Neural crest cell (in vitro differentiated cells): ENCODE data around the gene SLC44A5. TPM values are rescaled to one million over a fixed set of nuclear protein-coding genes. Genes with fewer than 3 reads are reported as not detected.

ENCODE experiments used
- DNase-seq: peaks from one replicate; pipeline ENCODE4 v3.0.0; 2021; ENCODE audit warnings: low read depth, mixed read lengths, low spot score
- H3K27ac Mint-ChIP-seq: one replicate; pipeline ENCODE4 v1.8.0; 2021; ENCODE audit warnings: mild to moderate bottlenecking, mixed read lengths; ENCODE audit not compliant: unreplicated experiment
- H3K27me3 Mint-ChIP-seq: 2 replicates; pipeline ENCODE4 v1.8.0; 2021; ENCODE audit warnings: low read depth, mild to moderate bottlenecking, mixed read lengths
- H3K36me3 Mint-ChIP-seq: 2 replicates; pipeline ENCODE4 v1.8.0; 2021; ENCODE audit warnings: low read depth, mild to moderate bottlenecking, mixed read lengths
- H3K4me1 Mint-ChIP-seq: 2 replicates; pipeline ENCODE4 v1.8.0; 2021; ENCODE audit warnings: mixed read lengths
- H3K4me3 Mint-ChIP-seq: one replicate; pipeline ENCODE4 v1.8.0; 2021; ENCODE audit warnings: mild to moderate bottlenecking, mixed read lengths
- H3K9me3 Mint-ChIP-seq: 2 replicates; pipeline ENCODE4 v1.8.0; 2021; ENCODE audit warnings: mixed read lengths
- total RNA-seq: library from RNA; stranded (reverse); gene quantifications from 2 replicates; pipeline ENCODE4 v1.2.1, GENCODE V29; 2021
- TF ChIP-seq, protein P1 (sequence below): fragments of 200-600 bp; sonication (generic); conservative IDR thresholded peaks from 2 replicates; pipeline ENCODE4 v1.5.0; 2021; ENCODE audit warnings: antibody characterized with exemption, mild to moderate bottlenecking

The SLC44A5 gene
- total RNA-seq, 1 donor from 2014 or later = 9.7 TPM

- H3K4me3 Mint-ChIP-seq = no peak overlapping the region
- peaks cover 27% of the 10 kb centered on the region for H3K4me1 Mint-ChIP-seq
- no peaks in the 10 kb centered on the region for H3K9me3 Mint-ChIP-seq
- TF ChIP-seq, protein P1, sequence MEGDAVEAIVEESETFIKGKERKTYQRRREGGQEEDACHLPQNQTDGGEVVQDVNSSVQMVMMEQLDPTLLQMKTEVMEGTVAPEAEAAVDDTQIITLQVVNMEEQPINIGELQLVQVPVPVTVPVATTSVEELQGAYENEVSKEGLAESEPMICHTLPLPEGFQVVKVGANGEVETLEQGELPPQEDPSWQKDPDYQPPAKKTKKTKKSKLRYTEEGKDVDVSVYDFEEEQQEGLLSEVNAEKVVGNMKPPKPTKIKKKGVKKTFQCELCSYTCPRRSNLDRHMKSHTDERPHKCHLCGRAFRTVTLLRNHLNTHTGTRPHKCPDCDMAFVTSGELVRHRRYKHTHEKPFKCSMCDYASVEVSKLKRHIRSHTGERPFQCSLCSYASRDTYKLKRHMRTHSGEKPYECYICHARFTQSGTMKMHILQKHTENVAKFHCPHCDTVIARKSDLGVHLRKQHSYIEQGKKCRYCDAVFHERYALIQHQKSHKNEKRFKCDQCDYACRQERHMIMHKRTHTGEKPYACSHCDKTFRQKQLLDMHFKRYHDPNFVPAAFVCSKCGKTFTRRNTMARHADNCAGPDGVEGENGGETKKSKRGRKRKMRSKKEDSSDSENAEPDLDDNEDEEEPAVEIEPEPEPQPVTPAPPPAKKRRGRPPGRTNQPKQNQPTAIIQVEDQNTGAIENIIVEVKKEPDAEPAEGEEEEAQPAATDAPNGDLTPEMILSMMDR = no peak
- no peak for DNase-seq
- H3K27ac Mint-ChIP-seq = no peak overlapping the region
- H3K27me3 Mint-ChIP-seq = no peaks in the 10 kb centered on the region
- peaks cover 1% of the 10 kb centered on the region for H3K36me3 Mint-ChIP-seq
Measured at GRCh38 chr1:75338616-75339483, 272.1 kb downstream of the SLC44A5 start.

DNA sequence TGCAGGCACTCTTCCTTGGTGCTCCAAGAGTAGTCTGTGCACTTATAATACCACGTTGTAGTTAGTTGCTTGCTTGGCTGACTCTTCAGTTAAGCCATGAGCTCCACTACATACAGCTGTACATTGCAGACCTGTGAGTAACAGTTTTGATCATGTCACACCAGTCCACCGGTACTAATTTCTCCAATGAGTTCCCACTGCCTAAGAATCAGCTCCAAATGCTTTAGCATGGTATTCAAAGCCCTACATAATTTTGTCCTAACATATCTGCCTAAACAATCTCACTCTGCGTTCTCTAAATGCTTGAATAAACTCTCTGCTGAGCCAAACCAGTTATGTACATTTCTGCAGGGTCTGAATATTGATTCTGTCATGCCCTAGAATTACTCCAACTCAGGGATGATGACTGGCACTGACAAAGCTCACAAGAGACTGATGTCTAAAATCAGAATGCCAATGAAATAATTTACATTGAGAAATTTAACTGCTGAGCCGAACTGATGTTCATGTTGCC is 276.0 kb downstream of the SLC44A5 start:
- Mint-ChIP-seq H3K36me3 (peaks cover 2% of the 10 kb centered on the region), H3K9me3 (no peaks in the 10 kb centered on the region), H3K27ac (no peak overlapping the region), H3K4me3 (no peak overlapping the region), H3K4me1 (peaks cover 10% of the 10 kb centered on the region), H3K27me3 (no peaks in the 10 kb centered on the region)
- TF ChIP-seq, protein P1 = no peak
- DNase-seq = no peak

DNA sequence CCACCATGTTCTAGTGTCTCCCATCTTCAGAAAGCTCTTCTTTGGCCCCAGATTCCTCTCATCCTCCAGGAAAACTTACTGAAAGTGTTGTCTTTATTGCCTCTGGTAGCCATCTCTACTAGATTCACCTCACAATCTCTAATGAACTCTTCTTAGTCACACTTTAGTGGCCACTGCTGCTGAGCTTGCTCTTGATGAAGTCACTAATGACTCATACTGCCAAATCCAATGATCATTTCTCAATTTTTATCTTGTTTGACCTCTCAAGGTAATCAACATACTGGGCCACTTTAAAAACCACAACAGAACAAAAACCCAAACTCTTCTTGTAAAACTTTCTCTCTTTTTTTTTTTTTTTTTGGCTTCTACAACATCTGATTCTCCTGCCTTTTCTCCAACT is 280.3 kb downstream of the SLC44A5 start:
- no peaks in the 10 kb centered on the region for H3K9me3 Mint-ChIP-seq
- no peaks in the 10 kb centered on the region for H3K4me1 Mint-ChIP-seq
- TF ChIP-seq, protein P1 = no peak
- peaks cover 2% of the 10 kb centered on the region for H3K36me3 Mint-ChIP-seq
- no peak overlapping the region for H3K27ac Mint-ChIP-seq
- no peaks in the 10 kb centered on the region for H3K27me3 Mint-ChIP-seq
- H3K4me3 Mint-ChIP-seq = no peak overlapping the region
- DNase-seq = no peak

DNA sequence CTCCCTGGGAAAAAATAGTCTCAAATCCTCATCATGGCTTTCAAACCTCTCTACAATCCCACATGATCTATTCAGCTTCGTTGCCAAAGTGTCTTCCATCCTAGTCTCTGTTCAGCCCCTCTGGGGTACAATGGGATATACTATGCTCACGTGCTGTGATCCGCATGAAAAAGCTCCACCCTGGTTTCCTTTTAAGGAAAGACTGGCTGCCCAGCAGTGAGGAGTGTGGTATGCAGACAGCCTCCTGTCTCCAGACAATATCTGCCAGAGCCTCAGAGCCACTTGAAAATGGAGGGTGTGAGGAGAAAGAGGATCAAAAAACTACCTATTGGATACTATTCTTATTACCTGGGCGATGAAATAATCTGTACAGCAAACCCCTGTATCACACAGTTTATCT is 282.2 kb downstream of the SLC44A5 start:
- Mint-ChIP-seq H3K4me3 (no peak overlapping the region), H3K27me3 (no peaks in the 10 kb centered on the region), H3K27ac (no peak overlapping the region), H3K4me1 (no peaks in the 10 kb centered on the region), H3K36me3 (no peaks in the 10 kb centered on the region), H3K9me3 (no peaks in the 10 kb centered on the region)
- TF ChIP-seq, protein P1 = no peak
- DNase-seq = no peak

- Mint-ChIP-seq H3K4me3 (no peak overlapping the region), H3K27me3 (no peaks in the 10 kb centered on the region)
Measured at GRCh38 chr1:75327395-75327794, 283.5 kb downstream of the SLC44A5 start.

More at GRCh38 chr1:75327395-75327794, 283.5 kb downstream of the SLC44A5 start:
- Mint-ChIP-seq H3K36me3 (peaks cover 3% of the 10 kb centered on the region), H3K27ac (no peak overlapping the region), H3K9me3 (peaks cover 3% of the 10 kb centered on the region), H3K4me1 (no peaks in the 10 kb centered on the region)
- DNase-seq = no peak
- TF ChIP-seq, protein P1 = no peak
